Adrenal gland (tissue), 12 donors: Measurements from ENCODE around the gene OLAH. TPM values are rescaled to one million over a fixed set of nuclear protein-coding genes. Genes with fewer than 3 reads are reported as not detected.

Source experiments
- DNase-seq, 7 donors: peaks; one replicate each; pipeline ENCODE4 v3.0.0-alpha.2; 2019 to 2020
- H3K27ac ChIP-seq, 5 donors: fragments of 200-600 bp; sonication (generic) in 4 of 5; 1 replicate in 3 of 5; 2 replicates in 2 of 5; pipeline versions ENCODE4 v1.5.1 to v1.8.0; 2016 to 2020; ENCODE audit warnings: mild to moderate bottlenecking in 1 of 5
- H3K27me3 ChIP-seq: fragments of 200-600 bp; 2 replicates; pipeline ENCODE4 v1.8.0; 2021
- H3K36me3 ChIP-seq, 2 donors: fragments of 200-600 bp; replicated peaks in 1 of 2; 1 replicate in 1 of 2; 2 replicates in 1 of 2; pipeline versions ENCODE4 v1.5.1 to v1.8.0; 2018 to 2022
- H3K4me1 ChIP-seq, 2 donors: fragments of 200-600 bp; replicated peaks in 1 of 2; 1 replicate in 1 of 2; 2 replicates in 1 of 2; pipeline versions ENCODE4 v1.5.1 to v1.8.0; 2018 to 2021
- H3K4me3 ChIP-seq, 4 donors: fragments of 200-600 bp; sonication (generic) in 3 of 4; one replicate each; pipeline ENCODE4 v1.5.1; 2016 to 2018
- H3K9me3 ChIP-seq, 3 donors: fragments of 200-600 bp; sonication (generic) in 1 of 3; replicated peaks in 1 of 3; 1 replicate in 2 of 3; 2 replicates in 1 of 3; pipeline versions ENCODE4 v1.5.1 to v1.8.0; 2016 to 2021
- CTCF ChIP-seq, 6 experiments: fragments of 450-650 bp in 4 of 6; fragments of 200-600 bp in 2 of 6; sonication (generic) in 1 of 6; IDR thresholded peaks; 1 replicate in 5 of 6; 2 replicates in 1 of 6; pipeline versions ENCODE4 v1.5.1 to v1.8.0; 2016 to 2021; ENCODE audit warnings: antibody characterized with exemption in 6 of 6, mild to moderate bottlenecking in 2 of 6, moderate library complexity in 1 of 6
- POLR2A ChIP-seq, 2 donors: fragments of 450-650 bp; IDR thresholded peaks; one replicate each; pipeline ENCODE4 v1.6.1; 2017; ENCODE audit warnings: antibody characterized with exemption in 2 of 2, mild to moderate bottlenecking in 2 of 2, moderate library complexity in 1 of 2
- WGBS, 4 donors: extraction: QIAGEN DNeasy Blood & Tissue Kit in 2 of 4; methylation state at CpG; one replicate each; pipeline versions ENCODE4 v1.1.5 to v1.1.7; 2013 to 2017; 5-methylcytosine and 5-hydroxymethylcytosine counted together
- intact Hi-C, 2 donors: fragments of 100-400 bp; cut with DNase I; formaldehyde crosslinking; loops; one replicate each; pipeline versions ENCODE4 v1.14.1 to v1.15.0; 2022 to 2023
- polyA plus RNA-seq, 3 donors: library from polyadenylated mRNA; stranded (reverse); fragments of 200-250 nt in 2 of 3; fragments of 350-450 nt in 1 of 3; fragmentation: Illumina TruSeq in 1 of 3; extraction: RNeasy Lipid Tissue Mini Kit (QIAGEN cat#74804) in 1 of 3; gene quantifications; one replicate each; pipeline ENCODE4 v1.2.3, GENCODE V29; 2013 to 2014
- total RNA-seq, 9 donors: library from RNA; depleted of rRNA in 4 of 9; stranded (reverse); fragments of >200 nt in 4 of 9; fragments of 120-200 nt in 1 of 9; fragmentation: NEBNext Ultra II Directional in 1 of 9; extraction: Animal tissue kit (Norgen Biotek cat#: 25700) in 1 of 9; gene quantifications; one replicate each; pipeline versions ENCODE4 v1.1.0 to v1.2.4, GENCODE V29; 2013 to 2023
- donor health status: healthy with polysubstance abuse.
- donor health status: Bipolar disorder and iron deficiency.
- donor health status: DM: yes; HTN: yes; CAD: no.
- donor health status: DM: no; HTN: no; CAD: no.
- donor health status: DM: no; HTN: no; CAD: no.
- donor health status: DM: yes; HTN: yes; CAD: no.

OLAH gene
- total and polyA plus RNA-seq, 12 donors: 0.18 to 2.8 (median 0.68) TPM

- peaks cover 0 to 4% of the 10 kb centered on the region in 2 donors for H3K36me3 ChIP-seq
- H3K27ac ChIP-seq: no peak overlapping the region
- TF ChIP-seq CTCF (IDR thresholded peaks at IDR 0.05) (no peak), POLR2A (IDR thresholded peaks at IDR 0.05) (no peak)
- intact Hi-C loops: no loop called here
- DNase-seq: no peak
- no peaks in the 10 kb centered on the region for H3K4me1 ChIP-seq
- H3K4me3 ChIP-seq: no peak overlapping the region
- WGBS, 4 donors: 97 to 100% (median 100%) methylated on average over 1 of the region's 1 CpG
- no peaks in the 10 kb centered on the region for H3K27me3 ChIP-seq
- H3K9me3 ChIP-seq: no peaks in the 10 kb centered on the region
Observed at GRCh38 chr10:15121707-15122106, 78.0 kb downstream of the OLAH start.

GRCh38 chr10:15122477-15123030, 78.8 kb downstream of the OLAH start:
- no peak overlapping the region for H3K27ac ChIP-seq
- TF ChIP-seq CTCF (IDR thresholded peaks at IDR 0.05): no peak
- no peak for TF ChIP-seq POLR2A (IDR thresholded peaks at IDR 0.05)
- no peaks in the 10 kb centered on the region for H3K4me1 ChIP-seq
- WGBS, 4 donors: 85 to 93% (median 92%) methylated on average over 9 of the region's 9 CpGs
- intact Hi-C loops: no loop called here
- no peak for DNase-seq
- H3K9me3 ChIP-seq: no peaks in the 10 kb centered on the region
- H3K36me3 ChIP-seq: peaks cover 0 to 4% of the 10 kb centered on the region in 2 donors
- no peak overlapping the region for H3K4me3 ChIP-seq
- H3K27me3 ChIP-seq: no peaks in the 10 kb centered on the region

Other genes with a start within 250 kb of the OLAH start
- 1 to 10 TPM in 8 of 9 donors, under 1 TPM in 1; 0.97 to 6.6 (median 2.9) TPM for gene CDNF, start 205.9 kb upstream of the OLAH start, total RNA-seq
- gene CDNF, start 205.9 kb upstream of the OLAH start, polyA plus RNA-seq: 1 to 10 TPM; 2.3 to 5.2 (median 3.6) TPM
- 10 to 100 TPM in 5 of 9 donors, 1 to 10 TPM in 4; 5.4 to 20.0 (median 11.3) TPM for gene HSPA14, start 205.6 kb upstream of the OLAH start, total RNA-seq
- gene HSPA14, start 205.6 kb upstream of the OLAH start, polyA plus RNA-seq: 10 to 100 TPM; 12.6 to 17.2 (median 13.4) TPM
- gene MSANTD7, start 205.6 kb upstream of the OLAH start, total RNA-seq: 10 to 100 TPM in 1 of 9 donors, 1 to 10 TPM in 8; 4.8 to 14.8 (median 7.6) TPM
- 1 to 10 TPM; 2.6 to 7.8 (median 2.7) TPM for gene MSANTD7, start 205.6 kb upstream of the OLAH start, polyA plus RNA-seq
- 10 to 100 TPM in 1 of 9 donors, 1 to 10 TPM in 8; 3.5 to 19.1 (median 6.4) TPM for gene SUV39H2, start 165.1 kb upstream of the OLAH start, total RNA-seq
- 1 to 10 TPM; 1.7 to 9.9 (median 1.8) TPM for gene SUV39H2, start 165.1 kb upstream of the OLAH start, polyA plus RNA-seq
- 10 to 100 TPM in 2 of 9 donors, 1 to 10 TPM in 7; 2.9 to 13.4 (median 8.6) TPM for gene DCLRE1C, start 89.8 kb upstream of the OLAH start, total RNA-seq
- gene DCLRE1C, start 89.8 kb upstream of the OLAH start, polyA plus RNA-seq: 1 to 10 TPM; 1.8 to 8.5 (median 7.6) TPM
- 1 to 10 TPM in 2 of 9 donors, not detected in 7; 1.1 TPM for gene MEIG1, start 84.6 kb upstream of the OLAH start, total RNA-seq
- gene MEIG1, start 84.6 kb upstream of the OLAH start, polyA plus RNA-seq: under 1 TPM; 0.44 to 0.97 (median 0.95) TPM
- 1 to 10 TPM in 1 of 9 donors, under 1 TPM in 3, not detected in 5; 0.23 to 1.4 (median 0.37) TPM for gene ACBD7, start 44.8 kb downstream of the OLAH start, total RNA-seq
- under 1 TPM in 1 of 3 donors, not detected in 2; 0.18 TPM for gene ACBD7, start 44.8 kb downstream of the OLAH start, polyA plus RNA-seq
- gene RPP38, start 53.4 kb downstream of the OLAH start, total RNA-seq: 10 to 100 TPM; 11.1 to 15.9 (median 13.4) TPM
- 10 to 100 TPM; 15.7 to 24.9 (median 24.3) TPM for gene RPP38, start 53.4 kb downstream of the OLAH start, polyA plus RNA-seq
- gene NMT2, start 124.8 kb downstream of the OLAH start, total RNA-seq: 10 to 100 TPM in 1 of 9 donors, 1 to 10 TPM in 8; 3.9 to 31.4 (median 7.6) TPM
- 1 to 10 TPM; 3.4 to 8.0 (median 4.8) TPM for gene NMT2, start 124.8 kb downstream of the OLAH start, polyA plus RNA-seq